ENCODE measurements around the gene CDCP2.

CDCP2 gene

DNA sequence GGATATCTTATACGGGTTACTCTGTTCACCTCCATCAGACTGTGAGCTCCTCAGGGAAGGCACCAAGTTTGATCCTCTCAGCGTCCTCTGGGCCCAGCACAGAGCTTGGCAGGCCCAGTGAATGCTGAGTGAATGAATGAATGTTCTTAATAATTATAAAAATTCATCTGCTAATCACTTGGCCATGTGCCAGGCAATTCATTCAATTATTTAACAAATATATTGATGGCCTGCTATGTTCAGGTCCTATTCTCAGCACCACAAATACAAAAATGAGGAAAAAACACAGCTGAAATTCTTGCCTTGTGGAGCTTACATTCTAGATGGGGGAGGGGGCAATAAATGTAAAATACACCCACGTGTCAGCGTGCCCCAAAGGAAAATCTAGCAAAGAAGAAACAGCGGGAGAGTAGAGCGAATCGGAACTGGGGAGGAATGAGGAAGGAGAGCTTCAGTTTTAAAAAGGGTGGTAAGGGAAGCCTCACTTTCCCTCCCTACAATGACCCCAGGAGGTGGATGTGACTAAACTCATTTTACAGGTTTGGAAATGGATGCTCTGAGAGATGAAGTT lies 15.8 kb downstream of the CDCP2 start:
- no peak for DNase-seq (ENCODE audit: low read depth in 2 of 2)

GRCh38 chr1:54136269-54136896 lies 16.4 kb downstream of the CDCP2 start:
- DNase-seq (ENCODE audit: low read depth in 2 of 2), result no peak

GRCh38 chr1:54135436-54136120 lies 17.2 kb downstream of the CDCP2 start:
- DNase-seq (ENCODE audit: low read depth in 2 of 2), result no peak

DNA sequence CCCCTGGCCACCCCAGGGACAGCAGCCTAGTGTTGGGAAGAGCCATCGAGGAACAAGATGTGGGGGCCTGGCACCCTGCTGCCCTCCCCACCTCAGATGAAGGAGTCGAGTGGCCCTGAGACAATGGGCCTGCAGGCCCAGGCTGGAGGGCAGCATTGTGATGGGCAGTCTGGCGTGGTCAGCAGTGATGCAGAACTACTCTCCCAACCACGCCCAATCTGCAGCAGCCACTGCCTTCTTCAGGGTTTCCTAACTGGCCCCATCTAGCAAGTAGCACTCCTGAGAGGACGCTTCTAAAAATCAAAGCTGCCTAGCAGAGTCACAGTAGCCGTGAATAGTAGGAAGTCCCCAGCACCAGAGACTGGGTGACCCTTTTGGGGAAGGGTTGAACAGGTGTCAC lies 18.5 kb downstream of the CDCP2 start:
- no peak for DNase-seq (ENCODE audit: low read depth in 2 of 2)

GRCh38 chr1:54132495-54132894 lies 20.3 kb downstream of the CDCP2 start:
- no peak for DNase-seq (ENCODE audit: low read depth in 2 of 2)

GRCh38 chr1:54131419-54131818 lies 21.4 kb downstream of the CDCP2 start:
- DNase-seq (ENCODE audit: low read depth in 2 of 2), result no peak

GRCh38 chr1:54129858-54130257 lies 22.9 kb downstream of the CDCP2 start:
- DNase-seq (ENCODE audit: low read depth in 2 of 2), result no peak

GRCh38 chr1:54127594-54128300 lies 25.1 kb downstream of the CDCP2 start:
- no peak for DNase-seq (ENCODE audit: low read depth in 2 of 2)

DNA sequence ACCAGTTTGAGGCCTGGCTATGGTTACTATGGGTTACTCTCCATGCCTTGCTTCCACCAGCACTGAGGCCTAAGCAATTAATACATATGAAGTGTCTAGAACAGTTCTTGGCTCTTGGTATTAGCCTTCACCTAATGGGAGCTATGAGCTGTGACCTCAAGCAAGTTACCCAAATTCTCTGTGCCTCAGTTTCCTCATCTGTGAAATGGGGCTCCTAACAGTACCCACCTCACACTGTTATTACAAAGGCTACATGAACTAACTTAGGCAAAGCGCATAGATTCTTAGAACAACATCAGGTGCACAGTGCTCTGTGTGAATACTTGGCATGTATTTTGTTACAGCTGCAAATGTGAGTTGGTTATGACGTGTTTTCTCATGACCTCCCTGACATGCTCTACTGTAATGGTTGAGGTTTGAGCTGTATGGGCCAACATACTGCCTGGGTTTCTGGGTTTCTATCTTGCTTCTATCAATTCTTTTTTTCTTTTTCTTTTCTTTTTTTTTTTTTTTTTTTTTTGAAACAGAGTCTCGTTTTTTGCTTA lies 26.5 kb downstream of the CDCP2 start:
- DNase-seq (ENCODE audit: low read depth in 2 of 2), result no peak

DNA sequence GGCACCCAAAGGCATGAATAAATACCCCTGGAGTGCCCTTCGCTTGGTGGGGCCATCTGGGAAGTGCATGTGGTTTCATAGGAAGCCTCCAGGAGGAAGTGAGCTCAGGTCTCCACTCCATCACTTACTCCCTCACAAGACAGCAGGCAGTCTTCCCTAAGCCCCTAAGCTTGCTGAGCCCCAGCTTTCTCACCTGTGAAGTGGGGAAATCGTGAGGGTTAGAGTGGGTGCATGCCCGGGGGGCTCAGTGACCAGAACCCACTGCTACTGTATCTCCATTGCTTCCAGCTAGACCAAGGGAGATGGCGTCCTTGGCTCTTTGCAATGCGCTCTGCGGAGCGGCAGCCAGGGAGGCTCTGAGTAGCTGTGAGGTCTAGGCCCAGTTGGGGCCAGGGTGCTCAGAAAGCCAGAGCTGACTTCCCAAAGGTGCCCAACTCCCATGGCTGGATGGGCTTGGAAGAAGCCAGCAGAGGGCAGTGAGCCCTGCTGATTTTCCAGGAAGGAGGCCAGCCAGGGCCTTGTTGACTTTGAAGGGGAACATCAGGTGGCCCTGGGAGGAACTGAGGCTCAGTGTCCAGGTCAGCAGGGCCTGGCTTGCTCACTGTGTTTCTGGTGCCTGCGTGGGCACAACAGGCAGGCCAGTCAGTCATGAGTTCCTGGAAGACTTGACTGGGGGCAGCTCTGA lies 27.3 kb downstream of the CDCP2 start:
- no peak for DNase-seq (ENCODE audit: low read depth in 2 of 2)

- DNase-seq (ENCODE audit: low read depth in 2 of 2), result no peak
Measured at GRCh38 chr1:54124906-54125305, 27.9 kb downstream of the CDCP2 start.

- no peak for DNase-seq (ENCODE audit: low read depth in 2 of 2)
Measured at GRCh38 chr1:54124472-54124871, 28.3 kb downstream of the CDCP2 start.

DNA sequence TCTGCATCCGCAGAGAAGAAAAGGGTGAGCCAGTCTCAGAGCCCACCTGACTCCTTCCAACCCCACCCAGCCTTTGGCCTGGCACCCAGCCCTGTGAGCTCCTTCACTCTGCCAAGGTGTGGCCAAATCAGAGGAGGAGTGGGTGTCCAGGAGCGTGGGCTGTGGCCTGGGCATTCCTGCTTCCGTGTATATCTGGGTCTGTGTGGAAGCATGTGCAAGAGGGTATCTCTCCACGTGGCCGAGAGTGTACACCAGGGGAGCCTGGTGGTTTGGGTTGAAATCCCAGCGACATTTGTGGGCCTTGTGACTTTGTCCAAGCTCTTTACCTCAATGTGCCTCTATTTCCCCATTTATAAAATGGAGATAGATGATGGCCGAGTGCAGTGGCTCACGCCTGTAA lies 29.8 kb downstream of the CDCP2 start:
- DNase-seq (ENCODE audit: low read depth in 2 of 2), result no peak

GRCh38 chr1:54122135-54122751 lies 30.6 kb downstream of the CDCP2 start:
- DNase-seq (ENCODE audit: low read depth in 2 of 2), result no peak

DNA sequence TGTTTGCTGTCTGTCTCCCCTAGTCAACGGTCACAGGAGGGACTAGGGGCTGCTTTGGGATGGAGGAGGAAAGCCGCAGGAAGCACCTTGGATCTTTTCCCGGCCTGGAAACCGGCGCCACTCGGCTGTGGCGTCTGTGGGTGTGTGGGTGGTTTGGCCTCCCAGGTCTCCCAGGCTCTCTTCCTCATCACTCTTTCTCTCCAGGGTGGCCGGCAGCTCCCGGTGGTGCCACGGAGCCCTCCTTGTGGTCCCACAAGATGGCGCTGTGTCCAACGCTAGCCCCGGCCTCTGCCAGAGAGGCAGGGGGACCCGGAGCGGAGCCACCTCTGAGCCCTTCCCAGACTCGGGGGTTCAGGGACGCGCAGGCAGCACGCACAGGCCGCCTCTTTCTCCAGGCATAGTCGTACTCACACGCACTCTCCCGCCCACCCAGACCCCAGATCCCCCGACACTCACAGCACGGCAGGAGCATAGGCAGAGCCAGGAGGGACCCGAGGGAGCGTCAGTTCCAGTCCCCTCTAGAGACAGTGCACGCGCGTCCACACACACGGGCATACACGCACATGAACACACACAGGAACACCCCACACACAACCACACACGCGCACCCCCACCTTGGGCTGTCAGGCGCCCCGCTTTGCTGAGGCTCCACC lies 31.2 kb downstream of the CDCP2 start:
- peak; percentile 29 to 46 for DNase-seq (ENCODE audit: low read depth in 2 of 2)

- DNase-seq (ENCODE audit: low read depth in 2 of 2), result no peak
Measured at GRCh38 chr1:54120698-54121481, 31.9 kb downstream of the CDCP2 start.

DNA sequence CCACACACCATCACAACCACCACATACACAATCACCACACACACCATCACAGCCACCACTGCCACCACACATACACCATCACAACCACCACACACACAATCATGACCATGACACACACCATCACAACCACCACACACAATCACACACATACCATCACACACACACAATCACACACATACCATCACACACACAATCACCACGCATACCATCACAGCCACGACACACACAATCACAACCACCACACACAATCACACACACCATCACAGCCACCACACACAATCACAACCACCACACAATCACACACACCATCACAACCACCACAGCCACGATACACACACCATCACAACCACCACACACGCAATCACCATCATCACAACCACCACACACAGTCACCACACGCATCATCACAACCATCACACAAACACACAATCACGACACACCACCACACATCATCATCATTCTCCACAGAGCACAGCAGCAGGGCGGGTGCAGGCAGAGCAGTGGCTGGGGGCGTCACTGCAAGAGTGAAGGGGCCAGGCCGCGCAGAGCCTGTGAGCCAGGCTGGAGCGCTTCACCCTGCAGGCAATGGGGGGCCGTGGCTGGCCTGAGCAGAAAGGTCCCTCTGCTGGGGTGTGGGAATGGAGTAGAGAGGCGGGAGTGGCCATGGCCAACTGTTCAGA lies 32.6 kb downstream of the CDCP2 start:
- no peak for DNase-seq (ENCODE audit: low read depth in 2 of 2)

- DNase-seq (ENCODE audit: low read depth in 2 of 2), result no peak
Measured at GRCh38 chr1:54118704-54119103, 34.1 kb downstream of the CDCP2 start.

GRCh38 chr1:54117815-54118563 lies 34.8 kb downstream of the CDCP2 start:
- no peak for DNase-seq (ENCODE audit: low read depth in 2 of 2)

Measured in stimulated activated CD8-positive, alpha-beta memory T cell treated with anti-CD3 and anti-CD28 coated beads, Interleukin-2, amount 100 ng/mL, for 1 hour (primary cell).